ENCODE data around the gene ZNF691.

The ZNF691 gene

GRCh38 chr1:42832641-42833240 lies 13.7 kb upstream of the ZNF691 start:
- DNase-seq (ENCODE audit: insufficient read length, low spot score) (no peak), FAIRE-seq (no peak)
- TF ChIP-seq CTCF (IDR thresholded peaks at IDR 0.05; ENCODE audit: insufficient read depth, missing control alignments), result no peak

GRCh38 chr1:42833981-42834380 lies 12.4 kb upstream of the ZNF691 start:
- no peak for DNase-seq (ENCODE audit: insufficient read length, low spot score)
- no peak for TF ChIP-seq CTCF (IDR thresholded peaks at IDR 0.05; ENCODE audit: insufficient read depth, missing control alignments)
- FAIRE-seq, result no peak

GRCh38 chr1:42834803-42835202 lies 11.6 kb upstream of the ZNF691 start:
- DNase-seq (ENCODE audit: insufficient read length, low spot score) (no peak), FAIRE-seq (no peak)
- TF ChIP-seq CTCF (IDR thresholded peaks at IDR 0.05; ENCODE audit: insufficient read depth, missing control alignments), result no peak

- TF ChIP-seq CTCF (IDR thresholded peaks at IDR 0.05; ENCODE audit: insufficient read depth, missing control alignments), result no peak
- DNase-seq (ENCODE audit: insufficient read length, low spot score) (no peak), FAIRE-seq (no peak)
These were observed 11.0 kb upstream of the ZNF691 start for GRCh38 chr1:42835422-42835821.

GRCh38 chr1:42837709-42838108 lies 8.7 kb upstream of the ZNF691 start:
- FAIRE-seq (no peak), DNase-seq (ENCODE audit: insufficient read length, low spot score) (no peak)
- no peak for TF ChIP-seq CTCF (IDR thresholded peaks at IDR 0.05; ENCODE audit: insufficient read depth, missing control alignments)

GRCh38 chr1:42838482-42839190 lies 7.8 kb upstream of the ZNF691 start:
- no peak for DNase-seq (ENCODE audit: insufficient read length, low spot score)
- TF ChIP-seq CTCF (IDR thresholded peaks at IDR 0.05; ENCODE audit: insufficient read depth, missing control alignments), result no peak
- FAIRE-seq, result no peak

GRCh38 chr1:42841010-42841409 lies 5.4 kb upstream of the ZNF691 start:
- DNase-seq (ENCODE audit: insufficient read length, low spot score), result no peak
- no peak for FAIRE-seq
- TF ChIP-seq CTCF (IDR thresholded peaks at IDR 0.05; ENCODE audit: insufficient read depth, missing control alignments), result no peak

Data from D721Med (cell line).